BLaER1 treated with 17β-estradiol and CSF1 and Interleukin-3, amounts not matched to agents 10 nM and 100 nM (cell line): ENCODE measurements around the gene LDB2.

ENCODE experiments used
- H3K27ac ChIP-seq, 11 experiments: shearing (Covaris generic); formaldehyde crosslinking; 2 replicates each; pipeline ENCODE4 v1.8.1; 2022
- H3K27me3 ChIP-seq, 11 experiments: shearing (Covaris generic); formaldehyde crosslinking; 2 replicates each; pipeline ENCODE4 v1.8.1; 2022
- H3K36me3 ChIP-seq, 11 experiments: shearing (Covaris generic); formaldehyde crosslinking; 2 replicates each; pipeline ENCODE4 v1.8.1; 2022
- H3K4me1 ChIP-seq, 10 experiments: shearing (Covaris generic); formaldehyde crosslinking; 2 replicates each; pipeline ENCODE4 v1.8.1; 2022
- H3K4me2 ChIP-seq, 11 experiments: shearing (Covaris generic); formaldehyde crosslinking; 2 replicates each; pipeline ENCODE4 v1.8.1; 2022
- H3K4me3 ChIP-seq, 10 experiments: shearing (Covaris generic); formaldehyde crosslinking; 2 replicates each; pipeline ENCODE4 v1.8.1; 2022
- H3K9ac ChIP-seq, 11 experiments: shearing (Covaris generic); formaldehyde crosslinking; 2 replicates each; pipeline ENCODE4 v1.8.1; 2022
- H3K9me3 ChIP-seq, 11 experiments: shearing (Covaris generic); formaldehyde crosslinking; replicated peaks in 1 of 11; 2 replicates each; pipeline ENCODE4 v1.8.1; 2022
- H4K20me1 ChIP-seq, 11 experiments: shearing (Covaris generic); formaldehyde crosslinking; 2 replicates each; pipeline ENCODE4 v1.8.1; 2022
- Cebpa-rat ChIP-seq, 11 experiments: shearing (Covaris generic); IDR thresholded peaks; 2 replicates each; pipeline ENCODE4 v1.8.1; 2022

LDB2 gene

GRCh38 chr4:16758255-16758654 lies 140.2 kb downstream of the LDB2 start:
- H3K9ac ChIP-seq: no peak overlapping the region
- H3K36me3 ChIP-seq: no peaks in the 10 kb centered on the region
- no peak for TF ChIP-seq Cebpa-rat (IDR thresholded peaks at IDR 0.05)
- no peak overlapping the region for H3K4me3 ChIP-seq
- 0 out of 22 replicates have a peak, but pooled peaks cover 0 to 4% (median 0%) of the 10 kb centered on the region in 11 experiments for H3K9me3 ChIP-seq
- no peaks in the 10 kb centered on the region for H4K20me1 ChIP-seq
- no peaks in the 10 kb centered on the region for H3K27me3 ChIP-seq
- no peak overlapping the region for H3K4me2 ChIP-seq
- no peak overlapping the region for H3K27ac ChIP-seq
- H3K4me1 ChIP-seq: peaks cover 0 to 6% (median 0%) of the 10 kb centered on the region in 10 experiments; a peak in 1 of 20 replicates

- Histone ChIP-seq H3K27me3 (no peaks in the 10 kb centered on the region), H3K9ac (no peak overlapping the region), H4K20me1 (no peaks in the 10 kb centered on the region), H3K27ac (no peak overlapping the region), H3K36me3 (no peaks in the 10 kb centered on the region), H3K4me2 (no peak overlapping the region), H3K4me3 (no peak overlapping the region), H3K4me1 (peaks cover 0 to 6% (median 0%) of the 10 kb centered on the region in 10 experiments; a peak in 1 of 20 replicates), H3K9me3 (no peaks in the 10 kb centered on the region)
- no peak for TF ChIP-seq Cebpa-rat (IDR thresholded peaks at IDR 0.05)
These were observed 141.3 kb downstream of the LDB2 start for GRCh38 chr4:16757080-16757521.

- Histone ChIP-seq H3K4me2 (no peak overlapping the region), H3K9ac (no peak overlapping the region), H3K27ac (no peak overlapping the region), H4K20me1 (no peaks in the 10 kb centered on the region), H3K27me3 (no peaks in the 10 kb centered on the region), H3K4me1 (peaks cover 0 to 3% (median 0%) of the 10 kb centered on the region in 10 experiments; a peak in 1 of 20 replicates), H3K4me3 (no peak overlapping the region), H3K36me3 (no peaks in the 10 kb centered on the region), H3K9me3 (no peaks in the 10 kb centered on the region)
- no peak for TF ChIP-seq Cebpa-rat (IDR thresholded peaks at IDR 0.05)
These were observed 144.3 kb downstream of the LDB2 start for GRCh38 chr4:16754104-16754503.

- no peaks in the 10 kb centered on the region for H3K27me3 ChIP-seq
- H3K9me3 ChIP-seq: no peaks in the 10 kb centered on the region
- H3K36me3 ChIP-seq: no peaks in the 10 kb centered on the region
- no peak overlapping the region for H3K4me3 ChIP-seq
- no peaks in the 10 kb centered on the region for H4K20me1 ChIP-seq
- no peak overlapping the region for H3K4me2 ChIP-seq
- no peaks in the 10 kb centered on the region for H3K4me1 ChIP-seq
- H3K27ac ChIP-seq: no peak overlapping the region
- TF ChIP-seq Cebpa-rat (IDR thresholded peaks at IDR 0.05): no peak
- no peak overlapping the region for H3K9ac ChIP-seq
These were observed 146.3 kb downstream of the LDB2 start for GRCh38 chr4:16752150-16752549.

- Histone ChIP-seq H3K9me3 (no peaks in the 10 kb centered on the region), H3K4me3 (no peak overlapping the region), H3K4me1 (no peaks in the 10 kb centered on the region), H3K27me3 (no peaks in the 10 kb centered on the region), H3K27ac (no peak overlapping the region), H4K20me1 (no peaks in the 10 kb centered on the region), H3K9ac (no peak overlapping the region), H3K36me3 (no peaks in the 10 kb centered on the region), H3K4me2 (no peak overlapping the region)
- TF ChIP-seq Cebpa-rat (IDR thresholded peaks at IDR 0.05): no peak
These were observed 147.4 kb downstream of the LDB2 start for GRCh38 chr4:16750882-16751642.

- Histone ChIP-seq H3K9ac (no peak overlapping the region), H3K9me3 (no peaks in the 10 kb centered on the region), H3K27me3 (no peaks in the 10 kb centered on the region), H4K20me1 (no peaks in the 10 kb centered on the region), H3K4me3 (no peak overlapping the region), H3K36me3 (no peaks in the 10 kb centered on the region), H3K4me1 (no peaks in the 10 kb centered on the region), H3K27ac (no peak overlapping the region), H3K4me2 (no peak overlapping the region)
- TF ChIP-seq Cebpa-rat (IDR thresholded peaks at IDR 0.05): no peak
These were observed 148.2 kb downstream of the LDB2 start for GRCh38 chr4:16750216-16750615.

- Histone ChIP-seq H3K9ac (no peak overlapping the region), H3K4me1 (no peaks in the 10 kb centered on the region), H3K9me3 (no peaks in the 10 kb centered on the region), H3K4me3 (no peak overlapping the region), H4K20me1 (no peaks in the 10 kb centered on the region), H3K27me3 (no peaks in the 10 kb centered on the region), H3K27ac (no peak overlapping the region), H3K36me3 (no peaks in the 10 kb centered on the region), H3K4me2 (no peak overlapping the region)
- no peak for TF ChIP-seq Cebpa-rat (IDR thresholded peaks at IDR 0.05)
These were observed 152.6 kb downstream of the LDB2 start for GRCh38 chr4:16745887-16746286.

- Histone ChIP-seq H3K4me3 (no peak overlapping the region), H3K9ac (no peak overlapping the region), H3K27ac (no peak overlapping the region), H4K20me1 (no peaks in the 10 kb centered on the region), H3K4me2 (no peak overlapping the region), H3K9me3 (no peaks in the 10 kb centered on the region), H3K36me3 (no peaks in the 10 kb centered on the region), H3K4me1 (no peaks in the 10 kb centered on the region), H3K27me3 (no peaks in the 10 kb centered on the region)
- no peak for TF ChIP-seq Cebpa-rat (IDR thresholded peaks at IDR 0.05)
These were observed 153.3 kb downstream of the LDB2 start for GRCh38 chr4:16745009-16745635.

GRCh38 chr4:16741287-16741686 lies 157.2 kb downstream of the LDB2 start:
- no peaks in the 10 kb centered on the region for H3K4me1 ChIP-seq
- no peaks in the 10 kb centered on the region for H3K36me3 ChIP-seq
- peaks cover 0 to 10% (median 3%) of the 10 kb centered on the region in 11 experiments; a peak in 5 of 22 replicates for H3K9me3 ChIP-seq
- H3K27me3 ChIP-seq: no peaks in the 10 kb centered on the region
- no peaks in the 10 kb centered on the region for H4K20me1 ChIP-seq
- no peak overlapping the region for H3K9ac ChIP-seq
- no peak overlapping the region for H3K27ac ChIP-seq
- no peak overlapping the region for H3K4me3 ChIP-seq
- no peak overlapping the region for H3K4me2 ChIP-seq
- TF ChIP-seq Cebpa-rat (IDR thresholded peaks at IDR 0.05): no peak
